ENCODE measurements around the gene BRIP1.
"Not testable (repeated sequence)": the region's sequence is repeated elsewhere in the genome, so short reads cannot be mapped to it uniquely, and the experiment has no call there.

The BRIP1 gene

GRCh38 chr17:61799812-61800484 lies 63.4 kb downstream of the BRIP1 start:
- no peak for DNase-seq (ENCODE audit: low read depth in 2 of 2)

GRCh38 chr17:61797283-61797682 lies 66.0 kb downstream of the BRIP1 start:
- DNase-seq (ENCODE audit: low read depth in 2 of 2), result no peak

GRCh38 chr17:61795546-61795945 lies 67.8 kb downstream of the BRIP1 start:
- DNase-seq (ENCODE audit: low read depth in 2 of 2), result no peak

GRCh38 chr17:61794792-61795191 lies 68.5 kb downstream of the BRIP1 start:
- DNase-seq (ENCODE audit: low read depth in 2 of 2), result no peak

GRCh38 chr17:61794242-61794641 lies 69.1 kb downstream of the BRIP1 start:
- DNase-seq (ENCODE audit: low read depth in 2 of 2), result no peak

GRCh38 chr17:61793565-61793964 lies 69.8 kb downstream of the BRIP1 start:
- no peak for DNase-seq (ENCODE audit: low read depth in 2 of 2)

- DNase-seq (ENCODE audit: low read depth in 2 of 2), result no peak
Observed at GRCh38 chr17:61789872-61790271, 73.5 kb downstream of the BRIP1 start.

- DNase-seq (ENCODE audit: low read depth in 2 of 2), result no peak
Observed at GRCh38 chr17:61786088-61786487, 77.2 kb downstream of the BRIP1 start.

GRCh38 chr17:61784510-61784909 lies 78.8 kb downstream of the BRIP1 start:
- DNase-seq (ENCODE audit: low read depth in 2 of 2), result no peak

GRCh38 chr17:61783556-61784304 lies 79.6 kb downstream of the BRIP1 start:
- no peak for DNase-seq (ENCODE audit: low read depth in 2 of 2)

- no peak for DNase-seq (ENCODE audit: low read depth in 2 of 2)
Observed at GRCh38 chr17:61783120-61783519, 80.2 kb downstream of the BRIP1 start.

GRCh38 chr17:61782683-61783082 lies 80.6 kb downstream of the BRIP1 start:
- no peak for DNase-seq (ENCODE audit: low read depth in 2 of 2)

GRCh38 chr17:61775364-61775763 lies 88.0 kb downstream of the BRIP1 start:
- no peak for DNase-seq (ENCODE audit: low read depth in 2 of 2)

GRCh38 chr17:61774724-61775123 lies 88.6 kb downstream of the BRIP1 start:
- no peak for DNase-seq (ENCODE audit: low read depth in 2 of 2)

- DNase-seq (ENCODE audit: low read depth in 2 of 2), result not testable (repeated sequence)
Observed at GRCh38 chr17:61774087-61774486, 89.2 kb downstream of the BRIP1 start.

GRCh38 chr17:61770752-61771533 lies 92.4 kb downstream of the BRIP1 start:
- no peak for DNase-seq (ENCODE audit: low read depth in 2 of 2)

GRCh38 chr17:61770043-61770442 lies 93.3 kb downstream of the BRIP1 start:
- no peak for DNase-seq (ENCODE audit: low read depth in 2 of 2)

- DNase-seq (ENCODE audit: low read depth in 2 of 2), result no peak
Observed at GRCh38 chr17:61768405-61768804, 94.9 kb downstream of the BRIP1 start.

- DNase-seq (ENCODE audit: low read depth in 2 of 2), result no peak
Observed at GRCh38 chr17:61766520-61766919, 96.8 kb downstream of the BRIP1 start.

GRCh38 chr17:61764846-61765245 lies 98.5 kb downstream of the BRIP1 start:
- no peak for DNase-seq (ENCODE audit: low read depth in 2 of 2)

- no peak for DNase-seq (ENCODE audit: low read depth in 2 of 2)
Observed at GRCh38 chr17:61761827-61762226, 101.5 kb downstream of the BRIP1 start.

GRCh38 chr17:61759362-61759761 lies 104.0 kb downstream of the BRIP1 start:
- no peak for DNase-seq (ENCODE audit: low read depth in 2 of 2)

- no peak for DNase-seq (ENCODE audit: low read depth in 2 of 2)
Observed at GRCh38 chr17:61758430-61758829, 104.9 kb downstream of the BRIP1 start.
